AG04449 (cell line): Measurements from ENCODE around the gene RAB11FIP2.

ENCODE experiments used
- CTCF ChIA-PET: fragments of 350-600 bp; formaldehyde crosslinking; extraction: SDS; loops from one replicate; lab custom pipeline; 2021; ENCODE audit warnings: antibody characterized with exemption; lab: Yijun Ruan, JAX
- POLR2A ChIA-PET: fragments of 400-600, 350-600 bp; formaldehyde crosslinking; extraction: SDS; loops from one replicate; lab custom pipeline; 2020; ENCODE audit warnings: antibody characterized with exemption, inconsistent platforms; lab: Yijun Ruan, JAX
- DNase-seq: peaks from one replicate; pipeline ENCODE4 v3.0.0-alpha.2; 2010; ENCODE audit warnings: low read depth, low spot score
- H3K4me3 ChIP-seq: 2 replicates; pipeline ENCODE4 v1.5.1; 2011; ENCODE audit warnings: low read depth, mild to moderate bottlenecking, control low read depth, low read length
- TF ChIP-seq, protein P1 (sequence below): IDR thresholded peaks from one replicate; pipeline ENCODE4 v1.5.1; 2011; ENCODE audit warnings: mild to moderate bottlenecking, moderate library complexity, low read length, control low read depth, inconsistent platforms; ENCODE audit not compliant: insufficient read depth; ENCODE audit errors: missing control alignments

The RAB11FIP2 gene

DNA sequence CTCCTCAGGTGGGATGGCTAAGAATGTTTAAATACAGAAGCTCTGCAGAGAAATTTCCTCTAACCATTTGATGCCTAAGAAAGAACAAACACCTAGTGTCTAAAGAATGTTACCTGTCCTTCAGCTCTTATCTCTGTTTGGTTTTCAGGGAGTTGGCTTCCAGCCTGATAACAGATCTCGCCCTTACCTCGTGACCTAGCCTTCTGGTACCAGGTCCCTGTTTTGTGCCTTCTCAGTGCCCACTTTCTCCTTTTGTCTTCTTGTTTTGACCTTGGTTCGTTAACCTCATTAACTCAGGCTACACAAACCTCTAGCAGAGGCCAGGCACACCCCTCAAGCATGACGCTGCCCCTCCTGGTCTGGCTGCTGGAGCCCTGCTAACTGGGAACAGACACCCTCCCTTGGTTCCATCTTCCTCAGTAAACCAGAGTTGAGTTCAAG is 16.1 kb upstream of the RAB11FIP2 start:
- ChIA-PET CTCF (no interaction called here), POLR2A (no interaction called here)
- DNase-seq = no peak
- TF ChIP-seq, protein P1, sequence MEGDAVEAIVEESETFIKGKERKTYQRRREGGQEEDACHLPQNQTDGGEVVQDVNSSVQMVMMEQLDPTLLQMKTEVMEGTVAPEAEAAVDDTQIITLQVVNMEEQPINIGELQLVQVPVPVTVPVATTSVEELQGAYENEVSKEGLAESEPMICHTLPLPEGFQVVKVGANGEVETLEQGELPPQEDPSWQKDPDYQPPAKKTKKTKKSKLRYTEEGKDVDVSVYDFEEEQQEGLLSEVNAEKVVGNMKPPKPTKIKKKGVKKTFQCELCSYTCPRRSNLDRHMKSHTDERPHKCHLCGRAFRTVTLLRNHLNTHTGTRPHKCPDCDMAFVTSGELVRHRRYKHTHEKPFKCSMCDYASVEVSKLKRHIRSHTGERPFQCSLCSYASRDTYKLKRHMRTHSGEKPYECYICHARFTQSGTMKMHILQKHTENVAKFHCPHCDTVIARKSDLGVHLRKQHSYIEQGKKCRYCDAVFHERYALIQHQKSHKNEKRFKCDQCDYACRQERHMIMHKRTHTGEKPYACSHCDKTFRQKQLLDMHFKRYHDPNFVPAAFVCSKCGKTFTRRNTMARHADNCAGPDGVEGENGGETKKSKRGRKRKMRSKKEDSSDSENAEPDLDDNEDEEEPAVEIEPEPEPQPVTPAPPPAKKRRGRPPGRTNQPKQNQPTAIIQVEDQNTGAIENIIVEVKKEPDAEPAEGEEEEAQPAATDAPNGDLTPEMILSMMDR = no peak
- no peak overlapping the region for H3K4me3 ChIP-seq

DNA sequence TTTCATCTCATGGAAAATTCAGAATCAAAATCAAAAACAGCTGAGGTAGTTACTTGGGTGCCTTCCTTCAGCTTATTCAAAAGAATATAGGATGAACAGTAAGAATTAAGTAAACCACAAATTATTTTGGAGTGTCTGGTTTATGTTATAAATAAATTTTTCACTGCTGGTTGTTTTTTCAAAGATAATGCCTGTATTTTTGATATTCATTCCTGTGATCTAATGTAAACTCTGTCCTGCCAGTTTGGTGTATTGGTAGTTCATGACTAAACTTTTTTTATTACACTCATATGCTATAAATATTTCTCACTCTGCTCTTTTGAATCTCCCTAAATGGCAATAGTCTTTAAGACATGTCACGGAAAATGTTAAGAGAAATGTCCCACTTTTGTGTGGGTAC is 11.6 kb upstream of the RAB11FIP2 start:
- ChIA-PET CTCF (no interaction called here), POLR2A (no interaction called here)
- no peak overlapping the region for H3K4me3 ChIP-seq
- DNase-seq = no peak
- TF ChIP-seq, protein P1 = no peak

DNA sequence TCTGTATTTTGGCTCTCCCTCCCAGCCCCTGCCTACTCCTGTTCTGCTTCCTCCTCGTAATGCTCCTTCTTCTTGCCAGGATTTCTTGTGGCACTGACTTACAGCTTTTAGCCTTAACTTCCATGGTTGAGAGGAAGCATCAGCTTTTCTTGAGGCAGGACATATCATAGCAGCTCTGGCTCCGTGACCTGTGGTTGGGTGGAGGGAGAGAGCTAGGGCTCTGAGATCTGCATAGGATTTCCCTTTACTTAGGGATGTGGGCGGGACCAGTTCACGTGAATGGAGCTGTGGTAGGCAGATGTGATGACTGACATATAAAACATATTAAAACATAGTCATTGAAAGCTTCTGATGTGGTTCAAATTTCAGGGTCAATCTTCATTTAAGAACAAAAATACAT is 10.6 kb upstream of the RAB11FIP2 start:
- DNase-seq = no peak
- TF ChIP-seq, protein P1 = no peak
- POLR2A ChIA-PET = no interaction called here
- CTCF ChIA-PET = interaction anchor here (0.8 kb wide), 1 partner anchor 12 kb away, joined by 3 read pairs; no protein-coding TSS in a partner anchor
- H3K4me3 ChIP-seq = no peak overlapping the region

DNA sequence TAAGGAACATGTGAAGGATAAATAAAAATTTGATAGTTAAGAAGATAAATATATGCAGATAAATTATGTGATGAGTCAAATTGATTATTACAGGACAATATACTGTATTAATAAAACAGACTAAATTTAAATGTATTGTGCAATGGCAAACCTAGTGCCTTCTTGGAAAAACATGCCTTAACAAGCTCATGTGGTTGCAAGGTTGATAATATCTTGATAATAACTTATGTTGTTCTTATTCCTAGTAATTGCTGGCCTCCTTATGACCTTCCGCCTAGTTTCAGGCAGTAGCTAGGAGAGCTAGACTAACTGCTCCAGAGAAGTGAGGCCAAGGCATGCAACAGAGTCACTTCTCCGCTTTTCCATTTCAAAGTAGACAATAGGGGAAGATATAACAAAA is 7.6 kb upstream of the RAB11FIP2 start:
- DNase-seq = no peak
- POLR2A ChIA-PET = no interaction called here

DNA sequence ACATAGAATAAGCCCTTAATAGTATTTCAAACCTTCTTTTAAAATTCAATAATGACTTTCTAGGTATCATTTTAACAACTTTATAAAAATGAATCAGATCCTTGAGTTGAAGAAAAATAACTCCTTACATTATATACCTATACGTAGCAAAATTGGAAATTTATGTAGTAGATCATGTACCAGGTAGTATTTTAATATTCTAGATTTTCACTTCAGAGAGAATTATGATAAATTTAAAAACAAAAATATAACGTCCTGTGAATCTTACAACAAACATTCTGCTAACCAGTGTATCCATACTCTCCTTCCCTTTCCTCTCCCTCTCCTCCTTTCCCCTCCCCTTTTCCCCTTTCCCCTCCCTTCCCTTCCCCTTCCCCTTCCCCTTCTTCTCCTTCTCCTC is 6.1 kb upstream of the RAB11FIP2 start:
- TF ChIP-seq, protein P1 = no peak
- CTCF ChIA-PET = no interaction called here
- no peak for DNase-seq
- H3K4me3 ChIP-seq = no peak overlapping the region
- POLR2A ChIA-PET = no interaction called here

More for the DNA sequence above, 7.6 kb upstream of the RAB11FIP2 start:
- TF ChIP-seq, protein P1 = no peak
- H3K4me3 ChIP-seq = no peak overlapping the region
- CTCF ChIA-PET = no interaction called here

DNA sequence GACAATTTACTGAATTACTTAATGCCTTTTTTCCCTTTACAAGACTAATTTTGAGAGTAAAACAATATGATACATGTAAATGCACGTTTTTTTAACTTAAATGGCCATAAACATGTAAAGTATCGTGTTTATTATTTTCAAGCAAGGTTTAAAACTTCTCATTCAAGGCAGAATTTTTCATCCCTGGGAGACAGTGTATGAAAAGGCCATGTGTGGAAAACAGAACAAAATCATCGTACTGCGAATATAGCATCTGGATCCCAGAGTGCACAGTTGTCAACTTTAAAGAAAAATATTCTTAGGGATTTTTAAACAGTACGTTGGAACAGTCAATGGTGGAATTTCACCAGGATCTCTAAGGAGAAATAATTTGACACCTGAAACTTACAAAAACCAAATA is 1.1 kb upstream of the RAB11FIP2 start:
- ChIA-PET CTCF (no interaction called here), POLR2A (no interaction called here)
- H3K4me3 ChIP-seq = no peak overlapping the region
- no peak for DNase-seq
- TF ChIP-seq, protein P1 = no peak
